HepG2 (cell line): ENCODE measurements around the gene CAVIN2. TPM values are rescaled to one million over a fixed set of nuclear protein-coding genes. Genes with fewer than 3 reads are reported as not detected.
A peak's percentile ranks its signal among the peaks of the same experiment; 100 is the strongest.

Experiments used
- ARID5B ChIP-seq: IDR thresholded peaks from 2 replicates; pipeline ENCODE4 v1.4.0; 2020; ENCODE audit warnings: mild to moderate bottlenecking, missing genetic modification reagents
- CC2D1A ChIP-seq: sonication (generic); formaldehyde crosslinking; IDR thresholded peaks from 2 replicates; pipeline ENCODE4 v1.8.1; 2023; ENCODE audit warnings: mild to moderate bottlenecking, missing genetic modification reagents
- CTCF ChIP-seq: sonication (generic); formaldehyde crosslinking; IDR thresholded peaks from 2 replicates; pipeline ENCODE4 v1.5.0; 2020; ENCODE audit warnings: mild to moderate bottlenecking, missing genetic modification reagents, moderate library complexity
- DNMT3B ChIP-seq: conservative IDR thresholded peaks from 2 replicates; pipeline ENCODE4 v1.6.1; 2016; ENCODE audit warnings: missing biosample characterization, control low read depth
- FOXA3 ChIP-seq: IDR thresholded peaks from 2 replicates; pipeline ENCODE4 v1.6.1; 2016; ENCODE audit warnings: missing genetic modification reagents, missing compliant biosample characterization
- HIVEP1 ChIP-seq: sonication (generic); formaldehyde crosslinking; IDR thresholded peaks from 2 replicates; pipeline ENCODE4 v1.4.0; 2020; ENCODE audit warnings: mild to moderate bottlenecking, missing genetic modification reagents
- HMGXB4 ChIP-seq, 2 experiments: sonication (generic) in 1 of 2; formaldehyde crosslinking in 1 of 2; IDR thresholded peaks; 2 replicates each; pipeline versions ENCODE4 v1.4.0 to v1.6.1; 2018 to 2020; ENCODE audit warnings: missing genetic modification reagents in 2 of 2, borderline replicate concordance in 1 of 2, low read depth in 1 of 2, mild to moderate bottlenecking in 1 of 2, missing biosample characterization in 1 of 2
- HOMEZ ChIP-seq: IDR thresholded peaks from 2 replicates; pipeline ENCODE4 v1.6.1; 2016; ENCODE audit warnings: low read depth
- IRF2 ChIP-seq: IDR thresholded peaks from 2 replicates; pipeline ENCODE4 v1.6.1; 2018; ENCODE audit warnings: missing genetic modification reagents, missing compliant biosample characterization
- KMT2B ChIP-seq: IDR thresholded peaks from 2 replicates; pipeline ENCODE4 v1.6.1; 2016; ENCODE audit warnings: missing genetic modification reagents, missing compliant biosample characterization
- PITX1 ChIP-seq: sonication (generic); formaldehyde crosslinking; IDR thresholded peaks from 2 replicates; pipeline ENCODE4 v1.5.1; 2020; ENCODE audit warnings: mild to moderate bottlenecking, missing genetic modification reagents
- RAD21 ChIP-seq: fragments of 450-650 bp; formaldehyde crosslinking; IDR thresholded peaks from 2 replicates; pipeline ENCODE4 v1.5.0; 2020; ENCODE audit warnings: mild to moderate bottlenecking
- RFX3 ChIP-seq: IDR thresholded peaks from 2 replicates; pipeline ENCODE4 v1.6.1; 2016; ENCODE audit warnings: missing biosample characterization, missing genetic modification reagents
- RXRB ChIP-seq: IDR thresholded peaks from 2 replicates; pipeline ENCODE4 v1.6.1; 2016; ENCODE audit warnings: borderline replicate concordance, missing genetic modification reagents, missing compliant biosample characterization
- SMAD9 ChIP-seq: sonication (generic); formaldehyde crosslinking; IDR thresholded peaks from 2 replicates; pipeline ENCODE4 v1.5.1; 2020; ENCODE audit warnings: mild to moderate bottlenecking, missing genetic modification reagents
- SMC3 ChIP-seq: IDR thresholded peaks from 2 replicates; pipeline ENCODE4 v1.6.1; 2011; ENCODE audit warnings: low read length, improper control_type of control experiment
- SP2 ChIP-seq: sonication (generic); formaldehyde crosslinking; IDR thresholded peaks from 2 replicates; pipeline ENCODE4 v1.5.1; 2020; ENCODE audit warnings: mild to moderate bottlenecking, missing genetic modification reagents
- STAG1 ChIP-seq: sonication (generic); formaldehyde crosslinking; IDR thresholded peaks from 2 replicates; pipeline ENCODE4 v1.4.0; 2020; ENCODE audit warnings: missing genetic modification reagents
- TEAD3 ChIP-seq: optimal IDR thresholded peaks from 2 replicates; pipeline ENCODE3; 2016; ENCODE audit warnings: borderline replicate concordance
- THAP11 ChIP-seq: IDR thresholded peaks from 2 replicates; pipeline ENCODE4 v1.6.1; 2016; ENCODE audit warnings: missing biosample characterization, missing genetic modification reagents
- ZNF180 ChIP-seq: sonication (generic); formaldehyde crosslinking; IDR thresholded peaks from 2 replicates; pipeline ENCODE4 v1.4.0; 2020; ENCODE audit warnings: low read depth, missing genetic modification reagents, borderline replicate concordance
- ZNF577 ChIP-seq: sonication (generic); formaldehyde crosslinking; IDR thresholded peaks from 2 replicates; pipeline ENCODE4 v1.4.0; 2020; ENCODE audit warnings: mild to moderate bottlenecking, low read depth, missing genetic modification reagents, borderline replicate concordance
- polyA plus RNA-seq, 8 experiments: library from polyadenylated mRNA; depleted of rRNA in 3 of 8; stranded (reverse) in 7 of 8; unstranded in 1 of 8; fragments of >200 nt; fragmentation: Illumina TruSeq in 4 of 8; extraction: Trizol in 4 of 8; gene quantifications; 2 replicates each; pipeline versions ENCODE4 v1.2.1 to v1.2.3, GENCODE V29; 2011 to 2016; ENCODE audit warnings: low read depth in 4 of 8, missing spikeins in 1 of 8, mixed read lengths in 1 of 8; ENCODE audit not compliant: insufficient read depth in 1 of 8
- total RNA-seq, 5 experiments: library from RNA; depleted of rRNA; stranded (reverse); fragments of >200 nt; fragmentation: Illumina TruSeq; extraction: Trizol; gene quantifications; 2 replicates each; pipeline ENCODE4 v1.2.3, GENCODE V29; 2016; ENCODE audit warnings: low read depth in 1 of 5

Gene CAVIN2
- total and polyA plus RNA-seq, 2 of the 13 experiments (the other 11 are each of a cell fraction or from before 2014, with no cell fraction given): 7.6 to 38.8 TPM

GRCh38 chr2:191811807-191812602 is 34.9 kb downstream of the CAVIN2 start (continued):
- TF ChIP-seq HIVEP1 (CRISPR knock-in tag): no peak
- TF ChIP-seq CTCF: peak; percentile 91
- TF ChIP-seq STAG1 (CRISPR knock-in tag): peak; percentile 99
- TF ChIP-seq RFX3 (CRISPR knock-in tag): no peak
- TF ChIP-seq TEAD3 (CRISPR knock-in tag): peak; percentile 42
- TF ChIP-seq ZNF180 (CRISPR knock-in tag): no peak
- peak; percentile 100 for TF ChIP-seq SMC3
- TF ChIP-seq RXRB: peak; percentile 40
- no peak for TF ChIP-seq SMAD9 (CRISPR knock-in tag)
- TF ChIP-seq RAD21: peak; percentile 95
- TF ChIP-seq KMT2B (CRISPR knock-in tag): no peak
- TF ChIP-seq THAP11: 0 out of 2 replicates have a peak, but pooled peaks have one; percentile 30
- no peak for TF ChIP-seq SP2 (CRISPR knock-in tag)
- peak in 1 of 2 experiments; percentile 27; a peak in 1 of 4 replicates for TF ChIP-seq HMGXB4 (CRISPR knock-in tag; IDR thresholded peaks at IDR 0.05; ENCODE audit: borderline replicate concordance in 1 of 2, low read depth in 1 of 2)
- peak; percentile 30; the same call in 1 of the 2 replicates for TF ChIP-seq PITX1 (CRISPR knock-in tag)
- TF ChIP-seq DNMT3B: 0 out of 2 replicates have a peak, but pooled peaks have one; percentile 53
- TF ChIP-seq HOMEZ (CRISPR knock-in tag): peak; percentile 66
- TF ChIP-seq ZNF577: no peak
- 0 out of 2 replicates have a peak, but pooled peaks have one; percentile 19 for TF ChIP-seq CC2D1A (CRISPR knock-in tag)
- peak; percentile 65 for TF ChIP-seq ARID5B (CRISPR knock-in tag)
- peak; percentile 73 for TF ChIP-seq IRF2 (CRISPR knock-in tag)
- peak; percentile 26; the same call in 1 of the 2 replicates for TF ChIP-seq FOXA3 (CRISPR knock-in tag)
